ENCODE results near the gene ELAC1.

The ELAC1 gene

DNA sequence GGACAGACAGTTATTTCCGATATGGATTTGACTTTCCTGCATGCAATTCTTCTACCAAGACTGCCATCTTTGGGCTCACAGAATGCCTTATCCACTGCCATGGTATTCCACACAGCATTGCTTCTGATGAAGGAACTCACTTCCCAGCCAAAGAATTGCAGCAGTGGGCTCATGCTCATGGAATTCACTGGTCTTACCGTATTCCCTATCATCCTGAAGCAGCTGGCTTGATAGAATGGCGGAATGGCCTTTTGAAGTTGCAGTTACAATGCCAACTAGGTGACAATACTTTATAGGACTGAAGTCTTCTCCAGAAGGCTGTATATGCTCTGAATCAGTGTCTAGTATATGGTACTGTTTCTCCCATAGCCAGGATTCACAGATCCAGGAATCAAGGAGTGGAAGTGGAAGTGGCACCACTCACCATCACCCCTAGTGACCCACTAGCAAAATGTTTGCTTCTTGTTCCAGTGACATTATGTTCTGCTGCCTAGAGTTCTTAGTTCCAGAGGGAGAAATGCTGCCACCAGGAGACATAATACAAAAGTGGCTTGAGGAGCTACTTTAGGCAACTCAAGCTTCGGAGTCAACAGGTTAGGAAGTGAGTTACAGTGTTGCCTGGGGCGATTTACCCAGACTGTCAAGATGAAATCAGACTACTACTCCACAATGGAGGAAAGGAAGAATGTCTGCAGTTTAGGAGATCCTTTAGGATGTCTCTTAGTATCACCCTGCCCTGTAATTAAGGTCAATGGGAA lies 38.4 kb downstream of the ELAC1 start:
- Histone ChIP-seq H3K36me3 (replicated peaks; ENCODE audit: insufficient read depth, low read length) (no peaks in the 10 kb centered on the region), H3K4me3 (ENCODE audit: low read length) (no peak overlapping the region), H3F3A (ENCODE audit: insufficient read depth, low read length) (no peaks in the 10 kb centered on the region), H3K9me2 (replicated peaks; ENCODE audit: insufficient read depth, low read length) (no peaks in the 10 kb centered on the region), H3K9me3 (replicated peaks; ENCODE audit: insufficient read depth, low read length) (no peaks in the 10 kb centered on the region), H3K79me2 (ENCODE audit: low read length) (no peaks in the 10 kb centered on the region), H3K4me2 (ENCODE audit: low read depth, low read length) (no peak overlapping the region), H4K20me1 (ENCODE audit: insufficient read depth, low read length) (no peaks in the 10 kb centered on the region), H3K9ac (ENCODE audit: low read length) (no peak overlapping the region), H3K4me1 (ENCODE audit: low read length) (no peaks in the 10 kb centered on the region), H3K27me3 (replicated peaks; ENCODE audit: insufficient read depth, low read length) (no peaks in the 10 kb centered on the region), H2AFZ (ENCODE audit: low read length) (no peak overlapping the region), H3K27ac (ENCODE audit: low read length) (no peak overlapping the region)
- TF ChIP-seq EZH2 (optimal IDR thresholded peaks at IDR 0.05; ENCODE audit: low read depth, low read length) = no peak
- TF ChIP-seq, protein P1, sequence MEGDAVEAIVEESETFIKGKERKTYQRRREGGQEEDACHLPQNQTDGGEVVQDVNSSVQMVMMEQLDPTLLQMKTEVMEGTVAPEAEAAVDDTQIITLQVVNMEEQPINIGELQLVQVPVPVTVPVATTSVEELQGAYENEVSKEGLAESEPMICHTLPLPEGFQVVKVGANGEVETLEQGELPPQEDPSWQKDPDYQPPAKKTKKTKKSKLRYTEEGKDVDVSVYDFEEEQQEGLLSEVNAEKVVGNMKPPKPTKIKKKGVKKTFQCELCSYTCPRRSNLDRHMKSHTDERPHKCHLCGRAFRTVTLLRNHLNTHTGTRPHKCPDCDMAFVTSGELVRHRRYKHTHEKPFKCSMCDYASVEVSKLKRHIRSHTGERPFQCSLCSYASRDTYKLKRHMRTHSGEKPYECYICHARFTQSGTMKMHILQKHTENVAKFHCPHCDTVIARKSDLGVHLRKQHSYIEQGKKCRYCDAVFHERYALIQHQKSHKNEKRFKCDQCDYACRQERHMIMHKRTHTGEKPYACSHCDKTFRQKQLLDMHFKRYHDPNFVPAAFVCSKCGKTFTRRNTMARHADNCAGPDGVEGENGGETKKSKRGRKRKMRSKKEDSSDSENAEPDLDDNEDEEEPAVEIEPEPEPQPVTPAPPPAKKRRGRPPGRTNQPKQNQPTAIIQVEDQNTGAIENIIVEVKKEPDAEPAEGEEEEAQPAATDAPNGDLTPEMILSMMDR (IDR thresholded peaks at IDR 0.05; ENCODE audit: low read length) = no peak
- no peak for TF ChIP-seq EZH2phosphoT487 (IDR thresholded peaks at IDR 0.05; ENCODE audit: low read length)
- no peak for DNase-seq

DNA sequence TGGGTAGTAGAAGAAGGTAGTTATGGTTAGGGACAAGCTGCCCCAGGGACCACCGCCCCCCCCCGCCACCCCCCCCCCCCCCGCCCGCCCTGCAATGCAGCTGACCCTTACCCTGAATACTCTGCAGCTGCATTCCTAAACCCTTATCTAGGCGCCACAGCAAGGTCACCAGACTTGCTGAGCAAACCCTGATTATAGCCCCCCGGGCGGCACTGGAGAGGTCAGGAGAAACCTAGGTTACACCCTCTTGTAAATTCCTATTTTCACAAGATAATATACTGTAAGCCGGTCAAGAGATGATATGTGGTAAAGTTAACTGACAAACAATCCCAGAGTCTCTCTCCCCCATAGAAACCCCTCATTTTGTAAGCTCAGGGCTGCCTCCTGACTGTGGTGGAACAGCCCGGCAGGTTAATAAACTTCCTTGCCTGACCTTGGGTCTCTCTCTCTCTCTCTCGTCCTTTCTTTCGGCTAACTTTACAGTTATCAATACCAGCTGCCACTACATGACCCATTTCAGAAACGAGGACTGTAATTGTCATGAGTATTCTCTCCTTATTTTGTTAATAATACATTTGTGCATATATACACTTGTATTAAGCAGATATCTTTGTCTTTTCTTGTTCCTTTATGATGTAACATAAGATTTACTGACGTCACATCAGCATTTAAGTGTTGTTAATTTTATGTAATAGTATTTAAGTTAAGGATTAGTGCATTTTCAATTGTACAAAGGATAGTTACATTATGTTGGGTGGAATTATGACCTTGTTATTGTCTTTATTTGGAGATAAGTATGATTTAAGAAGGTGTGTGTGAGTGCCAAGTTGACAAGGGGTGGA lies 39.3 kb downstream of the ELAC1 start:
- Histone ChIP-seq H3K36me3 (replicated peaks; ENCODE audit: insufficient read depth, low read length) (no peaks in the 10 kb centered on the region), H3K79me2 (ENCODE audit: low read length) (no peaks in the 10 kb centered on the region), H3K4me2 (ENCODE audit: low read depth, low read length) (no peak overlapping the region), H3K9me3 (replicated peaks; ENCODE audit: insufficient read depth, low read length) (no peaks in the 10 kb centered on the region), H3K9ac (ENCODE audit: low read length) (no peak overlapping the region), H3K9me2 (replicated peaks; ENCODE audit: insufficient read depth, low read length) (no peaks in the 10 kb centered on the region), H2AFZ (ENCODE audit: low read length) (no peak overlapping the region), H3F3A (ENCODE audit: insufficient read depth, low read length) (no peaks in the 10 kb centered on the region), H3K27me3 (replicated peaks; ENCODE audit: insufficient read depth, low read length) (no peaks in the 10 kb centered on the region), H3K27ac (ENCODE audit: low read length) (no peak overlapping the region), H3K4me1 (ENCODE audit: low read length) (no peaks in the 10 kb centered on the region), H3K4me3 (ENCODE audit: low read length) (no peak overlapping the region), H4K20me1 (ENCODE audit: insufficient read depth, low read length) (no peaks in the 10 kb centered on the region)
- DNase-seq = no peak
- TF ChIP-seq EZH2phosphoT487 (IDR thresholded peaks at IDR 0.05; ENCODE audit: low read length) = no peak
- no peak for TF ChIP-seq EZH2 (optimal IDR thresholded peaks at IDR 0.05; ENCODE audit: low read depth, low read length)
- TF ChIP-seq, protein P1 (IDR thresholded peaks at IDR 0.05; ENCODE audit: low read length) = no peak

DNA sequence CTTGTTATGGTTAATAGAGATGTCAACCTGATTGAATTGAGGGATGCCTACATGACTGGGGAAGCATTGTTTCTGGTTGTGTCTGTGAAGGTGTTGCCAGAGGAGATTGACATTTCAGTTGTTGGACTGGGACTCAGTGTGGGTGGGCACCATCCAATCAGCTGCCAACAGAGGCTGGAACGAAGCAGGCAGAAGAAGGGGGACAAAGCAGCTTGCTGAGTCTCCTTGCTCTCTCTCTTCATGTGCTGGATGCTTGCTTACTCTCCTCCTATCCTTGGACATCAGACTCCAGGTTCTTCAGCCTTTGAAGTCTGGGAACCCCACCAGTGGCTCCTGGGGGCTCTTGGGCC lies 39.9 kb downstream of the ELAC1 start:
- Histone ChIP-seq H3K9me3 (replicated peaks; ENCODE audit: insufficient read depth, low read length) (no peaks in the 10 kb centered on the region), H3K4me2 (ENCODE audit: low read depth, low read length) (no peak overlapping the region), H3K79me2 (ENCODE audit: low read length) (no peaks in the 10 kb centered on the region), H4K20me1 (ENCODE audit: insufficient read depth, low read length) (no peaks in the 10 kb centered on the region), H3F3A (ENCODE audit: insufficient read depth, low read length) (no peaks in the 10 kb centered on the region), H3K9ac (ENCODE audit: low read length) (no peak overlapping the region), H3K36me3 (replicated peaks; ENCODE audit: insufficient read depth, low read length) (no peaks in the 10 kb centered on the region), H3K9me2 (replicated peaks; ENCODE audit: insufficient read depth, low read length) (no peaks in the 10 kb centered on the region), H3K27me3 (replicated peaks; ENCODE audit: insufficient read depth, low read length) (no peaks in the 10 kb centered on the region), H2AFZ (ENCODE audit: low read length) (no peak overlapping the region), H3K4me1 (ENCODE audit: low read length) (no peaks in the 10 kb centered on the region), H3K27ac (ENCODE audit: low read length) (no peak overlapping the region), H3K4me3 (ENCODE audit: low read length) (no peak overlapping the region)
- TF ChIP-seq EZH2 (optimal IDR thresholded peaks at IDR 0.05; ENCODE audit: low read depth, low read length) (no peak), EZH2phosphoT487 (IDR thresholded peaks at IDR 0.05; ENCODE audit: low read length) (no peak)
- TF ChIP-seq, protein P1 (IDR thresholded peaks at IDR 0.05; ENCODE audit: low read length) = no peak
- DNase-seq = no peak

Measured in MM.1S (cell line).